ENCODE results near the gene TPRA1. TPM values are rescaled to one million over a fixed set of nuclear protein-coding genes. Genes with fewer than 3 reads are reported as not detected.

The TPRA1 gene
- total RNA-seq, 1 experiment from 2014 or later = 58.5 TPM

DNA sequence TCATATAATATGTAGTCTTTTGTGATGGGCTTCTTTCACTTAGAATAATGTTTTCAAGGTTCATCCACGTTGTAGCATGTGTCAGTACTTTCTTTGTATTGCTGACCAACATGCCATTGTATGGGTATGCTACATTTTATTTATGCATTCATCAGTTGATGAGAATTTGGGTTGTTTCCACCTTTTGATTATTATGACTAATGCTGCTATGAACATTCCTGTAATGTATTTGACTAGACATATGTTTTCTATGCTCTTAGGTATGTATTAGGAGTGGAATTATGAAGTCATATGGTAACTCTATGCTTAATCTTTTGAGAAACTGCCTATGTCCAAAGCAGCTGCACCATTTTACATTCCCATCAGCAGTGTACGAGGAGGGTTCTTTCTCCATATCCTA is 35.3 kb upstream of the TPRA1 start:
- POLR2A ChIA-PET (ENCODE audit: unreplicated experiment) = no interaction called here

DNA sequence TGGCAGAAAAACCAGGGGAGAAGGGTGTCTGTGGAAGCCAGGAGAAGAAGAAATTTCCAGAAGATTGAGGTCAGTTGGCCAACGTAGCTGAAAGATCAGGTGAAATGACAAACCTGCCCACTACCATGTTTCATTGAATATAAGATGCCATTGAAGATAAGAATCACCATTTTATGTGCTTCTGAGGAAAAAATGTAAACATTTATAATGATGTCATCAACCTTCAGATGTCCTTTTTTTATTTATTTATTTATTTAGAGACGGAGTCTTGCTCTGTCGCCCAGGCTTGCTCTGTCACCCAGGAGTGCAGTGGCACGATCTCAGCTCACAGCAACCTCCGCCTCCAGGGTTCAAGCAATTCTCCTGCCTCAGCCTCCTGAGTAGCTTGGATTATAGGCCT is 33.5 kb upstream of the TPRA1 start:
- CTCF ChIA-PET = no interaction called here
- Histone ChIP-seq H3K9me3 (ENCODE audit: insufficient read depth, low read depth) (no peaks in the 10 kb centered on the region), H4K20me1 (ENCODE audit: insufficient read depth) (no peaks in the 10 kb centered on the region), H3K9me2 (ENCODE audit: insufficient read depth) (no peaks in the 10 kb centered on the region), H2AFZ (no peak overlapping the region), H3K4me1 (replicated peaks; ENCODE audit: insufficient read depth) (no peaks in the 10 kb centered on the region), H3K27me3 (ENCODE audit: insufficient read depth, low read depth) (0 out of 2 replicates have a peak, but pooled peaks cover 5% of the 10 kb centered on the region), H3F3A (ENCODE audit: insufficient read depth, low read depth) (peaks cover 14% of the 10 kb centered on the region), H3K4me3 (no peak overlapping the region), H3K4me2 (no peak overlapping the region), H3K36me3 (ENCODE audit: low read depth) (0 out of 2 replicates have a peak, but pooled peaks cover 4% of the 10 kb centered on the region), H3K79me2 (ENCODE audit: low read depth) (no peaks in the 10 kb centered on the region), H3K27ac (no peak overlapping the region)
- BruUV-seq (replicated peaks) = no TSS peak
- DNase-seq = no peak
- intact Hi-C loops (cut with micrococcal nuclease; ENCODE audit: unreplicated experiment) = no loop called here
- POLR2A ChIA-PET (ENCODE audit: unreplicated experiment) = no interaction called here
- TF ChIP-seq EZH2 (IDR thresholded peaks at IDR 0.05; ENCODE audit: low read depth) = no peak
- TF ChIP-seq, protein P1, sequence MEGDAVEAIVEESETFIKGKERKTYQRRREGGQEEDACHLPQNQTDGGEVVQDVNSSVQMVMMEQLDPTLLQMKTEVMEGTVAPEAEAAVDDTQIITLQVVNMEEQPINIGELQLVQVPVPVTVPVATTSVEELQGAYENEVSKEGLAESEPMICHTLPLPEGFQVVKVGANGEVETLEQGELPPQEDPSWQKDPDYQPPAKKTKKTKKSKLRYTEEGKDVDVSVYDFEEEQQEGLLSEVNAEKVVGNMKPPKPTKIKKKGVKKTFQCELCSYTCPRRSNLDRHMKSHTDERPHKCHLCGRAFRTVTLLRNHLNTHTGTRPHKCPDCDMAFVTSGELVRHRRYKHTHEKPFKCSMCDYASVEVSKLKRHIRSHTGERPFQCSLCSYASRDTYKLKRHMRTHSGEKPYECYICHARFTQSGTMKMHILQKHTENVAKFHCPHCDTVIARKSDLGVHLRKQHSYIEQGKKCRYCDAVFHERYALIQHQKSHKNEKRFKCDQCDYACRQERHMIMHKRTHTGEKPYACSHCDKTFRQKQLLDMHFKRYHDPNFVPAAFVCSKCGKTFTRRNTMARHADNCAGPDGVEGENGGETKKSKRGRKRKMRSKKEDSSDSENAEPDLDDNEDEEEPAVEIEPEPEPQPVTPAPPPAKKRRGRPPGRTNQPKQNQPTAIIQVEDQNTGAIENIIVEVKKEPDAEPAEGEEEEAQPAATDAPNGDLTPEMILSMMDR (conservative IDR thresholded peaks at IDR 0.05) = no peak

More for the DNA sequence above, 35.3 kb upstream of the TPRA1 start:
- 0 out of 2 replicates have a peak, but pooled peaks cover 4% of the 10 kb centered on the region for H3K36me3 ChIP-seq (ENCODE audit: low read depth)
- H4K20me1 ChIP-seq (ENCODE audit: insufficient read depth) = no peaks in the 10 kb centered on the region
- BruUV-seq (replicated peaks) = no TSS peak
- H3K27ac ChIP-seq = no peak overlapping the region
- H2AFZ ChIP-seq = no peak overlapping the region
- H3K4me3 ChIP-seq = no peak overlapping the region
- CTCF ChIA-PET = no interaction called here
- 0 out of 2 replicates have a peak, but pooled peaks cover 5% of the 10 kb centered on the region for H3K27me3 ChIP-seq (ENCODE audit: insufficient read depth, low read depth)
- H3K4me2 ChIP-seq = no peak overlapping the region
- H3K4me1 ChIP-seq (replicated peaks; ENCODE audit: insufficient read depth) = peaks cover 8% of the 10 kb centered on the region
- TF ChIP-seq, protein P1 (conservative IDR thresholded peaks at IDR 0.05) = no peak
- TF ChIP-seq EZH2 (IDR thresholded peaks at IDR 0.05; ENCODE audit: low read depth) = no peak
- H3K9me3 ChIP-seq (ENCODE audit: insufficient read depth, low read depth) = no peaks in the 10 kb centered on the region
- intact Hi-C loops (cut with micrococcal nuclease; ENCODE audit: unreplicated experiment) = no loop called here
- H3K9me2 ChIP-seq (ENCODE audit: insufficient read depth) = no peaks in the 10 kb centered on the region
- no peak for DNase-seq
- H3F3A ChIP-seq (ENCODE audit: insufficient read depth, low read depth) = peaks cover 14% of the 10 kb centered on the region
- H3K79me2 ChIP-seq (ENCODE audit: low read depth) = peaks cover 7% of the 10 kb centered on the region; the same call in 1 of the 2 replicates

DNA sequence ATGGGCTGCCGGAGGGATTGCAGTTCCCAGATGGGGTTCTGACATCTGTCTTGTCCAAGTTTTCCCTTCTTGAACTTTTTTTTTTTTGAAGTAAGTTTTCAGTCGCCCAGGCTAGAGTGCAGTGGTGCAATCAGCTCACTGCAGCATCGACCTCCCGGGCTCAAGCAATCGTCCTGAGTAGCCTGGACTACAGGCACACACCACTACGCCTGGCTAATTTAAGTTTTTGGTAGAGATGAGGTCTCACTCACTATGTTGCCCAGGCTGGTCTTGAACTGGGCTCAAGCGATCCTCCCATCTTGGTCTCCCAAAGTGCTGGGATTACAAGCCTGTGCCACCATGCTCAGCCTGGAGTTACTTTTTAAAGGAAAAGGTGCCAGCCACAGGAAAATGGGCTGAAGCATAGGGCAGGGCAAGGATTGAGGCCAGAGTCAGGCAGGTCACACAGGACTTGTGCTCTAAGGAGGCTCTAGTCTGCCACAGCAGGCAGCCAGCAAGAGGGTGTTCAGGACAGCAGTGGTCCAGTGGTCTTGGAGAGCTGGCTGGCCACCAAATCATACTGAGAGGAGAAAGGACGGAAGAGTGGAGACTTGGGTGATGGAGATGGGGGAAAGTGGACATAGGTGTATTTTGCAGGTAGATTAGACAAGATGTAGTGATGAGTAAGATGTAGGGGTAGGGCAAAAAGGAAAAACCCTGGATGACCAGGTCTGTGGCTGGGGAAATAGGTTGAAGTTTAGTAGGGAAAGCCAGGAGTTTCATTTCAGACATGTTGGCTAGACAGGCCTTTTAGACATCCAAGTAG is 32.4 kb upstream of the TPRA1 start:
- Histone ChIP-seq H3K79me2 (ENCODE audit: low read depth) (no peaks in the 10 kb centered on the region), H3K9me2 (ENCODE audit: insufficient read depth) (no peaks in the 10 kb centered on the region), H3K4me1 (replicated peaks; ENCODE audit: insufficient read depth) (no peaks in the 10 kb centered on the region), H3K9me3 (ENCODE audit: insufficient read depth, low read depth) (no peaks in the 10 kb centered on the region), H3K4me2 (no peak overlapping the region), H3F3A (ENCODE audit: insufficient read depth, low read depth) (peaks cover 7% of the 10 kb centered on the region), H3K4me3 (no peak overlapping the region), H4K20me1 (ENCODE audit: insufficient read depth) (no peaks in the 10 kb centered on the region), H2AFZ (no peak overlapping the region), H3K27ac (no peak overlapping the region), H3K27me3 (ENCODE audit: insufficient read depth, low read depth) (no peaks in the 10 kb centered on the region), H3K36me3 (ENCODE audit: low read depth) (0 out of 2 replicates have a peak, but pooled peaks cover 4% of the 10 kb centered on the region)
- CTCF ChIA-PET = no interaction called here
- no peak for DNase-seq
- POLR2A ChIA-PET (ENCODE audit: unreplicated experiment) = no interaction called here
- intact Hi-C loops (cut with micrococcal nuclease; ENCODE audit: unreplicated experiment) = no loop called here
- no TSS peak for BruUV-seq (replicated peaks)
- no peak for TF ChIP-seq EZH2 (IDR thresholded peaks at IDR 0.05; ENCODE audit: low read depth)
- TF ChIP-seq, protein P1 (conservative IDR thresholded peaks at IDR 0.05) = no peak

All from PC-9 (cell line).